NCI-H82 treated with DMSO at 0.1 percent for 48 hours (cell line): ENCODE measurements around the gene SLC35B4.

ENCODE experiments used
- DNase-seq: peaks from one replicate; lab custom pipeline; 2025; ENCODE audit not compliant: unreplicated experiment; lab: John Stamatoyannopoulos, UW

The SLC35B4 gene

DNA sequence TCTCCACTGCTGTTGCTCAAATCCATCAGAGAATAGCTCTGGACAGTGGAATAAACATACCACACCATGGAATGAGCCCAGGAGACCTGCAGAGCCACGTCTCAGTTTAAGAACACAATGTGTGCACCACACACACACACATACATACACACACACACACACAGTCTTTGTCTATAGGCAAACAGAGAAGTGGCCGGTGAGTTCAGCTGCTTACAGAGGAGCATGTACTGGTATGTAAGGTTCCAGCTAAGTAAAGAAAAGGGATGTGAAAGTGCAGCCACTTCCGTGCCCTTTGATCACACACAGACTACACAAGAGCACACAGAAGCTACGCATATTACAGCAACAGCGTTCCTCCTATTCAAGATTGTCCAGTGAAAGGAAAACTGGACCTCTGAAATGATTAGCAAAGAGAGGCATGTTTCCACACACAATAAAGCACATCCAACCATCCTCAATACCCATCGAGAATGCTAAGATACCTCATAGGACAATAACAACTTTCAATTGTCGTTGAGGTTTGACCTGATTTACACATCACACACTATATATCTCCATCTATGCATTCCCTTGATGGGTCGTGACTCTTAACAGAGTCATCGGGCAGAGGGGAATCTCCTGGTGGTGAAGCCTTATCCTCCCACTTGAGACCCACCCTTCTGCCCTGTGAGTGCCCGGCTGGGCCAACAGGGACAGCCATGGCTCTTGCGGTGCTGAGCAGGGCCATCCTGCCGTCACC, 23.6 kb downstream of the SLC35B4 start:
- no peak for DNase-seq

DNA sequence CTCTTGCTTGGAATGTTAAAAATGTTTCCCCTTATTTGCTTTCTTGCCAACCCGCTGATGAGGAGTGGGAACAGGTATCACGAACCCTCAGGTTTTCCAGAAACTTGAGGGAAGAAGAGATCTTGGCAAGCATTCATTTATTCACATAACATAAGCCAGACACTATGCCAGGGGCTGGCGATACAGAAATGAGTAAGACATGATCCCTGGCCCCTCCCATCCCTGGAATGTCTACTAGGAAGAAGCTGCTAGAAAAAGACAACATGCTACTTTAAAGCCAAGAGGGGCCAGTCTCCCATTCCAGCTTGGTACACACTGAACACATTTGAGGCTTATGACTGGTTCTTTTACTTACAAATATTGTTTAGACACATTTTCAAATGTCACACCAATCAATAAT, 26.4 kb downstream of the SLC35B4 start:
- DNase-seq = no peak

DNA sequence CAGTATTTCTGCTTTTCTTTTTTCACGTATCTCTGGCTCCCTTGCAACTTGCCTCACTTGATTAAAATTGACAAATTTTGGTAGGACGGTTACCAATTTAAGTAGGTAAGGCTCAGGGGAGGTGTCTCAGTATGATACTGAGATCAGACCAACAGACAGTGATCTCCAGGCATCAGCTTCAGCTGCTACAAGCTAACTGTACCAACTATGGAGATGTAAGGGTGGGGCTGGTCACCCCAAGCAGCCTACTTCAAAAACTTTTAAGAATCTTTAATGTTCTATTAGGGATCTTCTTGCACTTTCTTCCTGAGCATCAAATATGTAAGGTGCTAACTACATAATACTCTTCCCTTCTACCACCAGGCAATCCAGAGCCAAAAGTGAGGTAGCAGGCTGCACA, 26.9 kb downstream of the SLC35B4 start:
- DNase-seq = no peak

DNA sequence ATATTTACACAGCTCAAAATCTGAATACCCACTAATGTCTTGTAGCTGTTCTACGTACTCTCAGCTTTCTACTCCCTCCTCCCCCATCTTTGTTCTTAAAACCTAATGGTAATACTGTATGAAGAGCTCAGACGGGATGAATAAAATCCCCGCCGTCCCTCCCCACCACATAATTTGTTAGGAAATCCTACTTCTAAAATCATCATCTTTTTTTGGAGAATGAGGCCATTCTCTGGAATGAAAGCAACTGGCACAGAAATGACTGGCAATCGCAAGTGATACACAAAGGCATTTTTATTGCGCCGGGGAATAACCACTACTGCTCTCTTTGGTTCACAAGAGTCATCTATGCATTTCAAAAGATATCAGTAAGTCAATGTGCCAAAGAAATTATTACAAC, 27.3 kb downstream of the SLC35B4 start:
- no peak for DNase-seq

DNA sequence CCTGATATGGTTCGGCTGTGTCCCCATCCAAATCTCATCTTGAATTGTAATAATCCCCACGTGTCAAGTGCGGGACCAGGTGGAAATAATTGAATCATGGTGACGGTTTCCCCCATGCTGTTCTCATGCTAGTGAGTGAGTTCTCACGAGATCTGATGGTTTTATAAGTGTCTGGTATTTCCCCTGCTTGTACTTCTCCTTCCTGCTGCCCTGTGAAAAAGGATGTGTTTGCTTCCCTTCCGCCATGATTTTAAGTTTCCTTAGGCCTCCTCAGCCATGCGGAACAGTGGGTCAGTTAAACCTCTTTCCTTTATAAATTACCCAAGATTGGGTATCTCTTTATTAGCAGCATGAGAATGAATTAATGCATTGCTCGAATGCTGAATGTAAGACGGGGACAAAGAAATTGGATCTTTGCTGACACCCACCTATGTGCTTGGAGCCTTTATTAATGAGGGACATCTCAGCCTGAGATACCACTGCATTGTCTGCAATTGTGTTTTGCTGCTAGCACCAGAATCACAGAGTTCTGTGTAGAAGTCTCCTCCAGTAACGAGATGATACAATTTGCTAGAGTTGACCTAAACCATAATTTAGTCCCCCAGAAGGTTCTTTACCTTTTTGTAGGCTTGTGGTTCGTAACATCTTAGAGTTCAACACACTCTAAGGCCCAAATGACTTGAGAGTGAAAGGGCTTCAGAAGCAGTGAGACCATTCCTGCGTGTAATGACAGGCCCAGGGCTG, 28.6 kb downstream of the SLC35B4 start:
- no peak for DNase-seq

DNA sequence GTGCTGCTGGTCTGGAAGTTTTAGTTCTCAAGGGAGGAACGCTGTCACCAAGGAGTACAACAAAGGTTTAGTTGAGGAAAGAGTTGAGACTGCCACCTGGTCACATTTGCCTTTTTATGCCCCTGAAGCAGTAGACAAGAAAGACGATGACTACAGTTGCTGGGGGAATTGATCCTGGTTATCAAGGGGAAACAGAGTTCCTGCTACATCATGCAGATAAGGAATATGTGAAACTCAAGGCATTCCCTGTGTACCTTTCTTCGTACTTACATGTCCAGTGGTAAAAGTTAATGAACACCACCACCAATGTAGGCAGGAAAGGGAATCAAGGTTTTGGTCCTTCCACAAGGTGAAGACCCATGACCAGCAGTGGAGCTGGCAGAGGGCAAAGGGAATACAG, 31.8 kb downstream of the SLC35B4 start:
- no peak for DNase-seq

DNA sequence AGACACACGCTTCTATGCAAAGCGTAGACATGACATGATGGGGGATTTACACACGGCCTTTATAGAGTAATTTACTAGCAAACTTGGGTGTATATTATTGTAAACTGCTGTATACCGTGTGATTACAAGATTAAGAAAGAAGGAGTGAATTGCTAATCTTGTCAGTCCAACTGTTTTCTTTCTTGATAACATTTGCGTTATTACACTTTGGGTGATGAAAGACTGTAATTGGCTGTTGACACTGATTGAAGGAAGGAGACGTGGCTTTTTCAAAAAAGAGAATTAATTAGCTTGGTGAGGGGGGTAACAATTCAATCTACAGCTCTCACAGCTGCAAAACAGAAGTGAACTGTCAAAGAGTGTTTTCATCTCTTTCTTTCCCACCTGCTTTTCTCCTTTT, 32.7 kb downstream of the SLC35B4 start:
- DNase-seq = no peak

DNA sequence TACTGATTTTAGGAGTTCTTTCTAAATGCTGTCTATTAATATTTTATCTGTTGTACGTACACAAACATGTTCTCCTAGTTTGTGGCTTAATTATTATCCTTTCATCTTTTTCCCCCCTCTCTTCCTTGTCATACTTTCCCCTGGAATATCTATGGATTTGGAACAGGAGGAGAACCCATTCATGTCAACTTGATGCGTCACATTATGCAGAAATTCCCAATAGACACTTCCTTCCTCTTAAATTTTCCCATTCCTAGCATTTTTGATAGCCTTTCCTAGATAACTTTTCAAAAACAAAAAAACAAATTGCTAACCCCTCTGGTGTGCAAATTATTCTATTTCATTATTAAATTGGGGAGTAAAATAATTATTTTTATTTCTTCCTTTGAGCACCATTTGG, 36.2 kb downstream of the SLC35B4 start:
- no peak for DNase-seq

DNA sequence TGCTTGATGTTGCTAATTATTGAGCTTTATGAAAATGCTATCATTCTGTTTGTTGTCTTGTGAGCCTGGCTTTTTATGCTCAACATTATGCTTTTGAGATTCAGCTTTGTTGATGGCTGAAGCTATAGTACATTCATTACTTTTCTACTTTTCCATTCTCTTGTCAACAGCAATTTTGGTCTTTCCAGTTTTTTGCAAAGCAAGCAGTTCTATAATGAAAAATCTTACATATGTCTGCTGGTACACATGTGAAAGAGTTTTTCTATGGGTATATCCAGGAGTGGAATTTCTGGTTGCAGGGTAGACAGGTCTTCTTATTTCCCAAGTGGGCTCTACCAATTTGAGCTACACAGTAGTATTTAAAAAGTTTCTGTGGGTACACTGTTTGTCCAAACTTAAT, 36.8 kb downstream of the SLC35B4 start:
- DNase-seq = no peak

DNA sequence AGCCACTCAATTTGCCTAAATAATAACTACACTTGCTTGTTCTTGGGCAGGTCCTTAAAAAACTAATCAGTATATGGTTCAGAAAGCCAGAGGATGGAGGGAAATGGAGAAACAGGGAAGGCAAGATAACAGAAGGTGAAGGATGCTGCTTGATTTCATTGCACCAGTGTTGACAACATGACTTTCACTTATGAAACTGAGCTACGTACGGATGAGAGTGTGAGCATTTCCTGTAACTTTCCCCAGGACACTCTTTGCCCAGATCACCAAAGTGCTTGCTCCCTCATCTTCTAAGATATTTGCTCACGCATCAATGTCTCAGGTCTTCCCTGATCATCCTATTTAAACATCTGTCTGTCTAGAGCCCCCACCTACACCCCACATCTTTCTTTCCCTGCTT, 37.4 kb downstream of the SLC35B4 start:
- no peak for DNase-seq

DNA sequence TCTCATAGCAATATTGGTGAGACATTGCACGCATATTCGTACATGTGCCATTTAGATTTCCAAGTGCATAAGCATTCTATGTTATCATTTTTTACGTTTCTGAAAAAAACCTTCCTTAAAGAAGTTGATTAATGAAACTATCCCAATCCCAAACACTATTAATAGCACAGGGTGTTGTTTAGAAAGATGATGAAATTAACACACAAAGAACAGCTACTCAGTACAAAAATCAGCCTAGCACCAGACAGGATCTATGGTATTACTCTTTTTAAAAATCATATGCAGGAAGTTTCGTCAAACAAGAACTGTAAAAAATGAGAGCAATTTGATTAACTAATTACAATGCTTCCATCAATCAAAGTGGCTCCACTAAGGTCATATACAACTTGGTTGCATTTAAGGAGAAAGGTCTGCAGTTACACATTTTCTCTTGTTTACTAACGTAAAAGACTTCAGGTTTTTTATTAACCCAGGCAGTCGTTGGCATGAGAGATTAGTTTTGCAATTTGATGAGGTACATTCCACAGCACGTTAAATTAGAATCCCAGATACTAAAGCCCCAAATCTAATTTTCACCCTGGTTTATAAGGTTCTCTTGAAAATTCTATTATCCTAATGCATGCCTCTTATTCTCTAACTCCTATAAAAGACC, 38.1 kb downstream of the SLC35B4 start:
- DNase-seq = no peak

DNA sequence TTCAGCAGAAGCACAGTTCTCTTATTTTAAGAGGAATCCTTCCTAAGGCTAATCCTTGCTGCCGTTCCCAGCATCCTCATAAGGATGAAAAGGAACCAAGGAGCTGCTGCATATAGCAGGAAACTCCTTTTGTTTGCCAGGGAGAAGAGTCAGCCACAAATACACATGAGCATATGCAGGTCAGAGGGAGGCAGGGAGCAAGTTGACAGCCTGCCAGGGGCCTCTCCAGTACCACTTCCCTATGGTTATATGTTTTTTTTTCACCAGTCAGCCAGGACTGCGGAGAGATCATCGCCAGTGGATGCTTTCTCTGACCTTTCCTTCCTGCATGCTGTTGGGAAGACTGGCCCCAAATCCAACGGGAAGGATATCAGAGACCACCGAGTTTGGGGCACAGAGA, 39.8 kb downstream of the SLC35B4 start:
- no peak for DNase-seq

DNA sequence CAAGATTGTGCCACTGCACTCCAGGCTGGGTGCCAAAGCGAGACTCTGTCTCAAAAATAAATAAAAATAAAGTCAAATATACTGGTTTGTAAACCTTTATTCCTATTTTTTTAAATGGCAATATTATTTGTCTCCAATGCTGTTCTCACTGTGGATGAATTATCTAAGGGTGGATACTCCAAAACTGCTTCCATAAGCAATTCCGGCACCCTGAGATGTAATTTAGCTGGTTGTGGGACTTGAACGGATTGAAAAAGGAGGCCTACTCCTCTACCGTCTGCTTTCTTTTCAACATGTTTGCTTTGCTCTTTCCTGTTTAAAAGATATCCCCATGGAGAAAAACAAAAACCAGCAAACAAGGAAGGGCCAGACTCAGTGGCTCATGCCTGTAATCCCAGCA, 54.4 kb downstream of the SLC35B4 start:
- no peak for DNase-seq

DNA sequence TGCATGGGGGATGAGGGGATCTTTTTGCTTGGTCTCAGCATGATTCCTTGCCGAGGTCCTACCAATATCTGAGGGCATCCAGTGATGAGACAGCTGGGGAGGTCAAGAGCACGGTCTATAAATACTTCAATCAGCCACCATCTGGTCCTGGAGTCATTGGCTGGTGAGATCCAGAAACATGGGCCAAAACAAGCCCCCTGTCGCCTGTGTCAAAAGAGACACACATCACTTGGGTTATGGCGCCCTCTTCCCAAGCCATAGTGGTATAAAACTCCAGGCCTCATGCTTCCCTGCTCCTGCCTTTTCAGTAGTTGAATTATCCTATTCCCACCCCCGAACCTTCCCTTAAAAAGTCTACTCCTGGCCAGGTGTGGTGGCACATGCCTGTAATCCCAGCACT, 60.9 kb downstream of the SLC35B4 start:
- peak; percentile 76 for DNase-seq

DNA sequence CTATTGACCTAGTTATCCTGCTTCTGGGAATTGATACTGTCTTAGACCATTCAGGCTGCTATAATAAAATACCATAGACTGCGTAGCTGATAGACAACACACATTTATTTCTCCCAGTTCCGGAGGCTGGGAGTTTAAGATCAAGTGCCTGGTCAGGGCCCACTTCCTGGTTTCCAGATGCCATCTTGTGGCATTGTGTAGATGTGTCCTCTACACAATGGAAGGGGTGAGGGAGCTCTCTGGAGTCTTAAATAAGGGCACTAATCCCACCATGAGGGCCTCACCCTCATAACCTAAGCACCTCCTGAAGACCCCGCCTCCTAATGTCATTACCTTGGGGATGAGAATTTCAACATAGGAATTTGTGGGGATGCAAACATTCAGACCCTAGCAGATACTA, 62.4 kb downstream of the SLC35B4 start:
- no peak for DNase-seq

DNA sequence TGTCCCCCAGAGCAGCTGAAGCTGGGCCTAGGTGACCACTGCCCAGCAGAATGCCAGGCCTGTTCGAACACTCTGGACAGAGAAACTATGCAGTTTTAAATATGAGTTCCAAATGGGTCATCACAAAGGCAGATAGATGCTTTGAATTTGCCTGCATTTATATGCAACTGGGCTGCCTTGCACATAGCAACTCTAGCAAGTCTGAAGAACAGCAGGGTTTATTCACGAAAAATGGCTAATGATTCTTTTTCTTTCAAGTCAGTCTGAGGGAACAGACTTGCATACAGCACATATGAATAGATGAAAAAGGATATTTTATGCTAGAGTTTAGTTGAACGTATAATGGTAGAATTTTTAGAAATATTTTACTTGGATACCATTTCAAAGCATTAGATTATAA, 68.5 kb downstream of the SLC35B4 start:
- no peak for DNase-seq

DNA sequence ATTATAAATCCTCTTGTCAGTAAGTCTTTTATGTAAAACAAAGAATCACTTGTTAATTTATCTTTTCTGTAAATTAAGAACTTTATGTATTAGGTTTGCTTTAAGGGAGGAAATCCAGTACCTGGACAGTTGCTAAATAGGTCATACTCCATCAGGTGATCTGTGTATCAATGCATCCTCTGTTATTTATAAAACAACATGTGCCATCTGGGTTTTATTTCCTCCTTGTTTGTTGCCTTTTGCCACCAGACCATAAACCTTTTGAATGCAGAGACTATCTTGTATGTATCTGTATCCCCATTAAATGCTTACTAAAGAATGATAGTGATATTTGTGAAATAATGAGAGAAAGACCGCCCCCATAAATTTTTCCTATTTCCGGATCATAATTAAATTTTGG, 70.0 kb downstream of the SLC35B4 start:
- DNase-seq = no peak

DNA sequence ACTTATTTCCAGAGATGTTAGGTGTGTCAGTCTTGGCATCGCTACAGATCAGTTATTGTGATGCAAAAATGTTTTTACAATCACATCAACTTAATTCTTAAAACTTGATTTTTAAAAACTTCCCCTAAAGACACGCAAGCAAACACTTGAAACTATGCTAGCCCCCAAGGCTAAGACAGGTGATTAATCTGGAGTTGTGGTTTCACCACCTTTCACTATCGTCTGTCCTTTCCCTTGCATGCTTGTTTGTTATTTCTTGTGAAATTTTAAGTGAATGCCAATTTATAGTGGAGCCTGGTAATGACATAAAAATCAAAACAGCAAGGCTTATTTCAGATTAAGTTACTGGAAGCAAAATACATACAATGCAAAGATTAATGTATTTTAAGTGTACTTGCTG, 70.4 kb downstream of the SLC35B4 start:
- DNase-seq = no peak

DNA sequence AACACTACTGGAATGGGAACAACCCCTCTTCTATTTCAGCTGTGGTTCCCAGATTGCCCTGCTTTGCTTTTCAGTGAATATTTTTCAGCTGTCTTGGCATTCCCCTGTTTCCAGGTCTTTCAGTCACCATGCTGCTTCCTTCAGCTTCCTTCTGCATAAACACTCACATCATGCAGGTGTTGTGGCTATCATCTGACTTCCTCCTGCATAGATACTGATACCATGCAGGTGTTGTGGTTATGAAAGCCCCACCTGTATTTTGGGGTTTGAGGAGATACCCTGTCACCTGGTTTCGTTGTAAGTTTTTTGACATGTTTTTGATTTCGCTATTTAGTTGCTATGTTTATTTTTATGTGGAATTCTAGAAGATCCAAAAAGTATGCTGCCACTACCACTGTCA, 71.5 kb downstream of the SLC35B4 start:
- no peak for DNase-seq
